Natural killer cell treated with Interleukin-12 subunit alpha and Interleukin-12 subunit beta and Interleukin-15 and Interleukin-18, amount 100 ng/mL, for 72 hours (primary cell): ENCODE data around the gene SLC9A9. TPM values are rescaled to one million over a fixed set of nuclear protein-coding genes. Genes with fewer than 3 reads are reported as not detected.
A peak's percentile ranks its signal among the peaks of the same experiment; 100 is the strongest.

Experiments used
- ATAC-seq, 2 donors: fragments of 150-1000 bp; cut with Tn5 transposase in 1 of 2; sonication (Bioruptor Pico), chemical (Tn5 transposase) in 1 of 2; 2 replicates each; pipeline ENCODE4 v1.10.0; 2021
- DNase-seq: peaks from one replicate; pipeline ENCODE4 v3.0.0; 2022; ENCODE audit warnings: low spot score
- H3K27ac Mint-ChIP-seq, 2 donors: 1 replicate in 1 of 2; 2 replicates in 1 of 2; pipeline ENCODE4 v1.8.0; 2022; ENCODE audit warnings: mixed read lengths in 2 of 2, mild to moderate bottlenecking in 1 of 2, moderate library complexity in 1 of 2
- H3K27me3 Mint-ChIP-seq, 2 donors: 1 replicate in 1 of 2; 2 replicates in 1 of 2; pipeline ENCODE4 v1.8.0; 2022; ENCODE audit warnings: mixed read lengths in 2 of 2
- H3K36me3 Mint-ChIP-seq: one replicate; pipeline ENCODE4 v1.8.0; 2022; ENCODE audit warnings: mixed read lengths
- H3K4me1 Mint-ChIP-seq, 2 donors: 1 replicate in 1 of 2; 2 replicates in 1 of 2; pipeline ENCODE4 v1.8.0; 2022; ENCODE audit warnings: low read depth in 2 of 2, mixed read lengths in 2 of 2, mild to moderate bottlenecking in 1 of 2
- H3K4me3 Mint-ChIP-seq: one replicate; pipeline ENCODE4 v1.8.0; 2022; ENCODE audit warnings: mixed read lengths
- H3K9me3 Mint-ChIP-seq: 2 replicates; pipeline ENCODE4 v1.8.0; 2022; ENCODE audit warnings: mixed read lengths
- total RNA-seq, 2 donors: library from RNA; stranded (reverse); gene quantifications; one replicate each; pipeline ENCODE4 v1.2.3, GENCODE V29; 2022

SLC9A9 gene
- total RNA-seq, 2 donors from 2014 or later: 11.0 to 11.9 TPM

GRCh38 chr3:143249014-143249413, 599.3 kb downstream of the SLC9A9 start:
- Mint-ChIP-seq H3K27me3 (no peaks in the 10 kb centered on the region), H3K4me3 (peak overlapping the region; percentile 9), H3K36me3 (no peaks in the 10 kb centered on the region), H3K27ac (peak overlapping the region; percentile 42 to 44), H3K4me1 (peaks cover 31 to 47% of the 10 kb centered on the region in 2 donors), H3K9me3 (peaks cover 7% of the 10 kb centered on the region)
- DNase-seq (no peak), ATAC-seq (no peak)

GRCh38 chr3:143247073-143247472, 601.2 kb downstream of the SLC9A9 start:
- ATAC-seq (peak; percentile 82 to 90), DNase-seq (peak; percentile 69)
- Mint-ChIP-seq H3K27me3 (no peaks in the 10 kb centered on the region), H3K9me3 (peaks cover 7% of the 10 kb centered on the region), H3K36me3 (no peaks in the 10 kb centered on the region), H3K27ac (peak overlapping the region; percentile 42 to 66), H3K4me3 (peak overlapping the region; percentile 62), H3K4me1 (peaks cover 28 to 47% of the 10 kb centered on the region in 2 donors)

- Mint-ChIP-seq H3K36me3 (no peaks in the 10 kb centered on the region), H3K27ac (peak overlapping the region in 1 of 2 donors; percentile 82), H3K4me3 (no peak overlapping the region), H3K4me1 (peaks cover 37 to 53% of the 10 kb centered on the region in 2 donors), H3K27me3 (no peaks in the 10 kb centered on the region), H3K9me3 (peaks cover 7% of the 10 kb centered on the region)
- DNase-seq: no peak
- no peak for ATAC-seq
These were observed 602.6 kb downstream of the SLC9A9 start for GRCh38 chr3:143245692-143246091.

GRCh38 chr3:143244516-143245063, 603.7 kb downstream of the SLC9A9 start:
- Mint-ChIP-seq H3K4me1 (peaks cover 40 to 52% of the 10 kb centered on the region in 2 donors), H3K9me3 (peaks cover 7% of the 10 kb centered on the region), H3K27ac (peak overlapping the region in 1 of 2 donors; percentile 51), H3K4me3 (no peak overlapping the region), H3K27me3 (no peaks in the 10 kb centered on the region), H3K36me3 (no peaks in the 10 kb centered on the region)
- ATAC-seq (no peak), DNase-seq (no peak)

- Mint-ChIP-seq H3K4me1 (peaks cover 40 to 52% of the 10 kb centered on the region in 2 donors), H3K27ac (peak overlapping the region in 1 of 2 donors; percentile 51), H3K36me3 (no peaks in the 10 kb centered on the region), H3K4me3 (no peak overlapping the region), H3K27me3 (no peaks in the 10 kb centered on the region), H3K9me3 (peaks cover 7% of the 10 kb centered on the region)
- DNase-seq (no peak), ATAC-seq (no peak)
These were observed 604.6 kb downstream of the SLC9A9 start for GRCh38 chr3:143243686-143244085.

- no peak overlapping the region for H3K4me3 Mint-ChIP-seq
- peaks cover 40 to 47% of the 10 kb centered on the region in 2 donors for H3K4me1 Mint-ChIP-seq
- H3K27me3 Mint-ChIP-seq: no peaks in the 10 kb centered on the region
- peaks cover 8% of the 10 kb centered on the region for H3K9me3 Mint-ChIP-seq
- no peak for DNase-seq
- H3K36me3 Mint-ChIP-seq: no peaks in the 10 kb centered on the region
- H3K27ac Mint-ChIP-seq: peak overlapping the region in 1 of 2 donors; percentile 74
- no peak for ATAC-seq
These were observed 605.6 kb downstream of the SLC9A9 start for GRCh38 chr3:143242691-143243090.

- Mint-ChIP-seq H3K27me3 (no peaks in the 10 kb centered on the region), H3K36me3 (no peaks in the 10 kb centered on the region), H3K9me3 (peaks cover 8% of the 10 kb centered on the region), H3K4me3 (no peak overlapping the region), H3K27ac (peak overlapping the region in 1 of 2 donors; percentile 74), H3K4me1 (peaks cover 34 to 41% of the 10 kb centered on the region in 2 donors)
- ATAC-seq (no peak), DNase-seq (no peak)
These were observed 606.2 kb downstream of the SLC9A9 start for GRCh38 chr3:143242101-143242500.

GRCh38 chr3:143241481-143241951, 606.8 kb downstream of the SLC9A9 start:
- H3K27ac Mint-ChIP-seq: peak overlapping the region; percentile 42 to 74

GRCh38 chr3:143240886-143241285, 607.4 kb downstream of the SLC9A9 start:
- DNase-seq: no peak
- Mint-ChIP-seq H3K9me3 (peaks cover 7% of the 10 kb centered on the region), H3K4me3 (peak overlapping the region; percentile 15), H3K36me3 (no peaks in the 10 kb centered on the region), H3K4me1 (peaks cover 39 to 44% of the 10 kb centered on the region in 2 donors), H3K27ac (peak overlapping the region; percentile 42 to 74), H3K27me3 (no peaks in the 10 kb centered on the region)
- ATAC-seq: no peak

More at GRCh38 chr3:143241481-143241951, 606.8 kb downstream of the SLC9A9 start:
- Mint-ChIP-seq H3K4me3 (no peak overlapping the region), H3K9me3 (peaks cover 6% of the 10 kb centered on the region), H3K27me3 (no peaks in the 10 kb centered on the region), H3K36me3 (no peaks in the 10 kb centered on the region), H3K4me1 (peaks cover 34 to 39% of the 10 kb centered on the region in 2 donors)
- DNase-seq (no peak), ATAC-seq (no peak)

GRCh38 chr3:143239031-143239430, 609.2 kb downstream of the SLC9A9 start:
- DNase-seq (no peak), ATAC-seq (no peak)
- no peaks in the 10 kb centered on the region for H3K27me3 Mint-ChIP-seq
- H3K4me3 Mint-ChIP-seq: no peak overlapping the region
- no peaks in the 10 kb centered on the region for H3K36me3 Mint-ChIP-seq
- peak overlapping the region; percentile 13 to 88 for H3K27ac Mint-ChIP-seq
- peaks cover 48 to 50% of the 10 kb centered on the region in 2 donors for H3K4me1 Mint-ChIP-seq
- H3K9me3 Mint-ChIP-seq: peaks cover 12% of the 10 kb centered on the region

GRCh38 chr3:143237077-143237627, 611.1 kb downstream of the SLC9A9 start:
- Mint-ChIP-seq H3K36me3 (peaks cover 4% of the 10 kb centered on the region), H3K9me3 (peaks cover 18% of the 10 kb centered on the region), H3K4me1 (peaks cover 52 to 54% of the 10 kb centered on the region in 2 donors), H3K4me3 (peak overlapping the region; percentile 64), H3K27me3 (no peaks in the 10 kb centered on the region), H3K27ac (peak overlapping the region; percentile 68 to 88)
- ATAC-seq (no peak), DNase-seq (no peak)

GRCh38 chr3:143236226-143236964, 611.9 kb downstream of the SLC9A9 start:
- ATAC-seq (peak; percentile 60 to 64), DNase-seq (no peak)
- Mint-ChIP-seq H3K4me1 (peaks cover 49 to 52% of the 10 kb centered on the region in 2 donors), H3K9me3 (peaks cover 18% of the 10 kb centered on the region), H3K27ac (peak overlapping the region; percentile 68 to 88), H3K4me3 (peak overlapping the region; percentile 64), H3K36me3 (peaks cover 4% of the 10 kb centered on the region), H3K27me3 (no peaks in the 10 kb centered on the region)

GRCh38 chr3:143235614-143236204, 612.6 kb downstream of the SLC9A9 start:
- DNase-seq: no peak
- Mint-ChIP-seq H3K4me1 (peaks cover 43 to 45% of the 10 kb centered on the region in 2 donors), H3K4me3 (peak overlapping the region; percentile 64), H3K27me3 (no peaks in the 10 kb centered on the region), H3K36me3 (peaks cover 4% of the 10 kb centered on the region), H3K9me3 (peaks cover 18% of the 10 kb centered on the region), H3K27ac (peak overlapping the region; percentile 68 to 88)
- peak; percentile 60 to 62 for ATAC-seq
